ENCODE results near the gene SVBP.

Gene SVBP

GRCh38 chr1:42853116-42853884 is 36.1 kb upstream of the SVBP start:
- DNase-seq: no peak
- H3K4me1 Mint-ChIP-seq: peaks cover 4% of the 10 kb centered on the region
- peaks cover 87% of the 10 kb centered on the region for H3K9me3 Mint-ChIP-seq
- no peak overlapping the region for H3K4me3 Mint-ChIP-seq
- H3K27me3 Mint-ChIP-seq (ENCODE audit: low read depth, poor library complexity): peaks cover 7% of the 10 kb centered on the region
- H3K27ac Mint-ChIP-seq: no peak overlapping the region
- no peak for TF ChIP-seq CTCF (IDR thresholded peaks at IDR 0.05)
- H3K36me3 Mint-ChIP-seq (ENCODE audit: low read depth): peaks cover 94% of the 10 kb centered on the region

DNA sequence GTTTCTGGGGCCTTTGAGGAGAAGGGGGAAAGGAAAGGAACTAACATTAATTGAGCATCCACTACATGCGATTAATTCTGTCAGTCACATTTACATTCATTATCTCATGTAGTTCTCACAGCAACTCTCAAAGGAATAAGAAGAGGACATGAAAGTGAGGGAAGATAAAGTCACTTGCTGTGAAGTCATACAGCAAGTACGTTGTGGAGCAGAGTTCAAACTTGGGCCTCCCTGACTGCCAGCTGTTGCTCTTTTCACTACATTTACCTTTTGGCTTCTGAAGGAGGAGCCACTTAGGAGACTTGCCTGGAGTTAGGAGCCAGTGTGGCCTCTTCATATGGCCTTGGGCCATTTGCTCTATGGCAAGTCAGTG is 35.4 kb upstream of the SVBP start:
- H3K4me1 Mint-ChIP-seq: peaks cover 11% of the 10 kb centered on the region
- no peak for DNase-seq
- H3K4me3 Mint-ChIP-seq: no peak overlapping the region
- peaks cover 85% of the 10 kb centered on the region for H3K9me3 Mint-ChIP-seq
- no peak for TF ChIP-seq CTCF (IDR thresholded peaks at IDR 0.05)
- peaks cover 4% of the 10 kb centered on the region for H3K27me3 Mint-ChIP-seq (ENCODE audit: low read depth, poor library complexity)
- no peak overlapping the region for H3K27ac Mint-ChIP-seq
- H3K36me3 Mint-ChIP-seq (ENCODE audit: low read depth): peaks cover 94% of the 10 kb centered on the region

DNA sequence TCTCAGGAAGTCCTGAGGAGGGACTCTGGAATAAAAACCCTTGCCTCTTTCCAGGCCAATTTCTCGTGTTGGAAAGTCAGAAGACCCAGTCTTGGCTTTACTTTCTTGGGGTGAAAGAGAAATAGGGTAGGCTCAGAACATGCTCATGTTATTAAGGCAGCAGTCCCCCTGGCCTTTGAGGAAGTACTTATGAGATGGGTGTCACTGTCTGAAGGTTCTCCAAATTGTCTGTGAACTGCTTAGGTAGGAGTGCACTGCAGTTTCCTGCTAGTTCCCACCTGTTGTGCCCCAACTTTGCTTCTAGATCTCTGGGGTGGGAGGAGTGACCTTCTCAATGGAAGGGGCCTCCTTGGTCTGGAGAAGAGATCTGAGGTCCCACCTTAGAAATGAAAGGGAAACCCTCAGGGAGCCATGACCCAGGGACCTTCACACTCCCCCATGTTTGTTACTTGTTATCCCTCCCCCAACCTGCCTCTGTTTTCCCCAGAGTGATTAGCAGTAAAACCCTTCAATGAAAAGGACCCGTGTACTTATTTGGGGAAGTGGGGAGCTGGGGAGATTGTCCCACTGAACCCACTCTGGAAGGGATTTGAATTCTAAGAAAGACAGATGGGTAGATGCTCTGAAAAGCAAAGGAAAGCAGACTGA is 34.9 kb upstream of the SVBP start:
- Mint-ChIP-seq H3K4me1 (peaks cover 17% of the 10 kb centered on the region), H3K4me3 (no peak overlapping the region), H3K27me3 (ENCODE audit: low read depth, poor library complexity) (peaks cover 7% of the 10 kb centered on the region), H3K36me3 (ENCODE audit: low read depth) (peaks cover 94% of the 10 kb centered on the region), H3K27ac (no peak overlapping the region), H3K9me3 (peaks cover 80% of the 10 kb centered on the region)
- no peak for DNase-seq
- no peak for TF ChIP-seq CTCF (IDR thresholded peaks at IDR 0.05)

DNA sequence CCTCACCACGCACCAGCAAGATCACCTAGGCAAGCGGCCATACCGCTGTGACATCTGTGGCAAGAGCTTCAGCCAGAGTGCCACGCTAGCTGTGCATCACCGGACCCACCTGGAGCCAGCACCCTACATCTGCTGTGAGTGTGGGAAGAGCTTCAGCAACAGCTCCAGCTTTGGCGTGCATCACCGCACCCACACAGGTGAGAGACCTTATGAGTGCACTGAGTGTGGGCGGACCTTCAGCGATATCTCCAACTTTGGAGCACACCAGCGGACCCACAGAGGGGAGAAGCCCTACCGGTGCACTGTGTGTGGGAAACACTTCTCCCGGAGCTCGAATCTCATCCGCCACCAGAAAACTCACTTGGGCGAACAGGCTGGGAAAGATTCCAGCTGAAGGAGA is 34.2 kb upstream of the SVBP start:
- H3K4me3 Mint-ChIP-seq: no peak overlapping the region
- peaks cover 3% of the 10 kb centered on the region for H3K27me3 Mint-ChIP-seq (ENCODE audit: low read depth, poor library complexity)
- H3K4me1 Mint-ChIP-seq: peaks cover 21% of the 10 kb centered on the region
- no peak overlapping the region for H3K27ac Mint-ChIP-seq
- H3K9me3 Mint-ChIP-seq: peaks cover 73% of the 10 kb centered on the region
- no peak for DNase-seq
- peaks cover 87% of the 10 kb centered on the region for H3K36me3 Mint-ChIP-seq (ENCODE audit: low read depth)
- TF ChIP-seq CTCF (IDR thresholded peaks at IDR 0.05): no peak

DNA sequence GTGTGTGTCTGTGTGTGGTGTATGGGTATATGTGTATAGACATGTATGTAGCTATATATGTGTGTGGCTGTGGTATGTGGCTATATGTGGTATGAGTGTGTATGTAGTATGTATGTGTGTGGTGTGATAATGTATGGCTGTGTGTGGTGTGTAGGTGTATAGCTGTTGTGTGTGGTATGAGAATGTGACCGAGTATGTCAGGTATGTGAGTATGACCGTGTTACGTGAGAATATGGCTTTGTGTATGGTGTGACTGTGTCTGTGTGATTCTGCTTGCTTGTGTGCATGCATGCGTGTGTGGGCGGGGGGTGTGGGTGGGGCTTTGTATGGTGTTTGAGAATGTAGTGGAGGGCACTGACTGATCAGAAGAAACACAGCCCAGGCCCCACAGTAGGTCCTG is 32.7 kb upstream of the SVBP start:
- Mint-ChIP-seq H3K9me3 (peaks cover 59% of the 10 kb centered on the region), H3K36me3 (ENCODE audit: low read depth) (peaks cover 74% of the 10 kb centered on the region), H3K4me3 (no peak overlapping the region), H3K27ac (no peak overlapping the region), H3K4me1 (peaks cover 25% of the 10 kb centered on the region), H3K27me3 (ENCODE audit: low read depth, poor library complexity) (peaks cover 3% of the 10 kb centered on the region)
- DNase-seq: no peak
- TF ChIP-seq CTCF (IDR thresholded peaks at IDR 0.05): no peak

Measured in nephron progenitor cell (in vitro differentiated cells).